HG03571 (cell line): ENCODE results near the gene OSBP2.
"Not testable (repeated sequence)": the region's sequence is repeated elsewhere in the genome, so short reads cannot be mapped to it uniquely, and the experiment has no call there.

Source experiments
- ATAC-seq: cut with Tn5 transposase; IDR thresholded peaks from one replicate; pipeline ENCODE4 v1.9.1; 2021; ENCODE audit not compliant: unreplicated experiment

The OSBP2 gene

DNA sequence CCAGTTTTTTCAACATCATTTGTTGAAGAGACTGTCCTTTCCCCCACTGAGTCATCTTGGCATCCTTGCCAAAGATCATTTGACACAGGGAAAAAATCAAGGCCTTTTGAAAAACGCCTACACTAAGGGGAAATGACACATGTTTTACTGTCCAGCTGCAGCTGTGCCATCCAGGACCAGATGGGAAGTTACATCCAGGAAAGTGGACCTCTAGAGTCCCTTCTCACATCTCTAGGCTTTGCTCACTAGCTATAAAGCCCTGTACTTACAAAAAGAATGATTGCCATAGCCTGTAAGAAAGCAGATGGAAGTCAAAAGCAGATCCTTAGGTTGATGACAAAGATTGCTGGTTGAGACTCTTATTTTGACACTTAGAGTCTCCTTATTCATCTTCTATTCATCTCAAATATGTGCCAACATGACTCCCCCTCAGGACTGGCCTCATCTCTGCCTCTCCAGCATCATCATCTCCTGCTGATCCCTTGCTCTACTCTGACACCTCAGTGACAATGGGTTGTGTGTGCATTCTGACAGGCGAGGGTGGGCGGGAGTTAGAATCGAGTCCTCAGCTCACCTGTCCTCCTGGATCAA is 22.8 kb downstream of the OSBP2 start:
- no peak for ATAC-seq

DNA sequence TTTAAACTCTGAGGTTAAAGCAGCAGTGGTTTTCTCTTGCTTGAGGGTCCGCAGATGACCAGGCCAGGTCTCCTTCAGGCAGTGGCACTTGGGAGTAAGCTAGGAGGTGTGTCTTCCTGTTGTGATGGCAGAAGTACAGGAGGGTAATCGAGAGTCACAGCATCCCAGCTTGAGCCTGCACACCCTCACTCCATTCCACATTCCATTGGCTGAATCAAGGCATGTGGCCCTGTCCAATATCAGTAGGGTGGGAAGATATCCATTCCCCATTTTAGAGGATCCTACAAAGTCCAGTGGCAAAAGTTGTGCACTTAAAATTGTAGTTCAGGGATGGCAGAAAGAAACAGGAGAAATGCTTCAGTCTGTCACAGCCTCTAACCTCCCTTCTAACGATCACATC is 23.3 kb downstream of the OSBP2 start:
- no peak for ATAC-seq

DNA sequence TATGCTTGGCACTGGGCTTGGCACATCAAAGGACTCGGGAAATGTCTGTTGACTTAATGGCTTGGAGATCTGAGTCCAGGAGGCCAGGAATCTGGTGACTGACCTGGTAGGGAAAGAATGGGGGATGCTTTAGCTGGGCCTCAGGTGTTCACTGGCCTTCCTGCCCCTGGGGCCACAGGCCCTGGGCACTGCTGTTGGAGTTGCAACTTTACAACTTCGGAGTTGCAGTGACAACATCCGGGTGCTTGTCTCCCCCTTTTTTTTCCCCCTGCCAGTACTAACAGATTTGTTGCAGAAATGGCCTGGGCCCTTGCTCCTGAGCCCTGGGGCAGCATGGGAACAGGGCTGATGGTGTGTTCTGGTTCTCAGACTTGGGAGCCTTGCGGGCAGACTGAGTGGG is 23.8 kb downstream of the OSBP2 start:
- no peak for ATAC-seq

DNA sequence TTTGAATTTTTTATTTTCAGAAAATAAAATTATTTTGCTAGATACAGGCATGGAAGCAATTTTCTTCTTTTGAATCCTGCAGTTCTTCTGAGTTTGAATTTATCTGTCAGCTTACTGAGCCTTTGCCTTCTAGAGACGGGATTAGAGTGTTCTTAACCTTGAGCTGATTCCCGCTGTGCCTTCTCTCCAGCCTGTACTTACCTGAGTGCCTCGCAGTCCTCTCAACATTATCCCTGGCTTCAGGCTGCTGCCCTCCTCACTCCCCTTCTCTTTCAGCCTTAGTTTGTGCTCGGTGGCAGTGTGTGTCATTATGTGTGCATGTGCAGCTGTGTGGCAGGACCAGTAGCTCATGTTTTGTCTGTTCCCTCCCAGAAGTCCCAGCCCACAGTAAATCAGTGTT is 24.3 kb downstream of the OSBP2 start:
- no peak for ATAC-seq

DNA sequence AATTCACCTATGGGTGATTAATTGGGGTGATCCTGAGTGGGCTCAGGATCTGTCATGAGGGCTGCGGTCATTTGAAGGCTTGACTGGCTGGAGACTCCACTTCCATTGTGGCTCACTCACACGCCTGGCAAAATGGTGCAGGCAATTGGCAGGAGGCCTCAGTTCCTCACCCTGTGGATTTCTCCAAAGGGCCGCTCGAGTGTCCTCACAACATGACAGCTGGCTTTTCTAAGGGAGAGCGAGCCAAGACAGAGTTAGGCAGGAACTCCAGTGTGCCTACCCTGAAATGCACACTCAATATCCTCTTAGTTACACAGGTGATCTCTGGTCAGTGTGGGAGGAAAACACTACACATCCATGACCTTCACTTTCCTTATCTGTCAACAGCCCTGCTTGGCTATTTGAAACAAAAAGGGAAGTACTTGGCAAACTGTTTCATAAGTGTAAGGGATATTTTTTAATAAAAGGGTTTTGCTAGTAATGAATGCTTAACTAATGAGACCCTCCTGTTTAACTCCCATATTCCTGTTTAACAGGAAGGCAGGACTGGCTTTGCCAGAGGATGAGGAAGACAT is 25.7 kb downstream of the OSBP2 start:
- no peak for ATAC-seq

DNA sequence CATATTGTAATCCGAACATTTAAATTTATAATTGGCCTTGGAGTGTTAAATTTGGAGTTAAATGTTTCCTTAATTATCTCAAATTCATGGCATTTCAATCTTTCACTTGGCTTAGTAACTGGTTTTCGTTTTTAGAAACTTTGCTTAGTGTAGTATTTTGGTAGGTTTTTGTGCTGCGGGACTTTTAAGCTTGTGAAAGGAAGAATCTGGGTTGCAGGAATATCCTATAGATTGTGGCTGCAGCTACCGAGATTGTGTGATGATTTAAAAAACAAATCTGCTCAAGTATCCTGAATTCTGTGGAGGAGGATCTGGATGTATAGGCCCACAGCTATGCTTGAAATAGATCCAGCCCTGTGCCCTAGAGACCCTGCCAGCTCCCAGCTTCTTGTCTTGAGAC is 27.1 kb downstream of the OSBP2 start:
- no peak for ATAC-seq

DNA sequence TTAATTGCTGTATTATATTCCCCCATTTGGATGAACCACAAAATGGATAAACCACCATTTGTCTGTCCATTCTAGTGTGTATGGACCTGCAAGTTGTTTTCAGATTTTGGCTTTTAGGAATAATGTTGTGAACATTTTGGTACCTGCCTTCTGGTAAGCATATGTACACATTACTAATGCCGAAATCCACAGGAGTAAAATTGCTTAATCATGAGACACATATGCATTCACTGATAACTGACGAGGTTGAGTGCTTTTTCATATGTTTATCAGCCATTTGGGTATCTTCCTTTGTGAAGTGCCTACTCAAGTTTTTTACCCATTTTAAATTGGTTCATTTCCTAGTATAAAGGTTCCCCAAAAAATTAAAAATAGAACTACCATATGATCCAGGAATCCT is 34.2 kb downstream of the OSBP2 start:
- no peak for ATAC-seq

DNA sequence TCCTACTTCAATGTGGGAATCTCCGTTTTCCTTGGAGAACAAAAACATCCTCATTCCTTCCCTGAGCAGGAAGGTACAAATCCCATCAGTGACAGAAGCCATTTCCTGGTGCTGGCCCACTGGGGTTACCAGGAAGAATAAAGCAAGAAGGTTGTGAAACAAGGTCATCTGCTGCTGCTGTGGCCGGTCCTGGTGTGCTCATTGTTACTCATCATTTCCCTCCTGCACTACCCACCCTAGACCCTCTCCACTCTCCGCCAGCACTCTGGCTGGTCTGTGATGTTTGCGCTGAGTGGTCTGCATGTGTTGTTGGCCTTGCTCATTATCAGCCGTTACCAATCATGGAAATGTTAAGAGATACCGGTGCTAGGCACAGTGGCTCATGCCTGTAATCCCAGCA is 37.0 kb downstream of the OSBP2 start:
- ATAC-seq, result no peak

DNA sequence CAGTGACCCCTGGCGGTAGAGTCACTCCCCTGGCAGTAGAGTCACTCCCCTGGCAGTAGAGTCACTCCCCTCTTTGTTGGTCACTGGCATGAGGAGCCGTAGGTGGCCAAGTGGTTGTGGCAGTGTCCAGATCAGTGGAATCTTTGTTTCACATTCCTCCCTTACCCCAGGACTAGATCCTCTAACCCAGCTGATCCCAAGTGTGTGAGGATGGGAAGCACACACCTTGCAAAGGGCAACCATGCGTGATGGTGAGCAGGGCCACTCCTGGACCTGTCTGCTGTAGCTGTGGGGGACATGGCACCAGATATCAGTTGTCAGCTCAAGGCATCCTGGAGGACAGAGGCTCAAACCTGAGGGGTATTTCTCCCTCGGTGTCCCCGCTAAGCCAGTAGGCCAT is 37.8 kb downstream of the OSBP2 start:
- ATAC-seq, result no peak

DNA sequence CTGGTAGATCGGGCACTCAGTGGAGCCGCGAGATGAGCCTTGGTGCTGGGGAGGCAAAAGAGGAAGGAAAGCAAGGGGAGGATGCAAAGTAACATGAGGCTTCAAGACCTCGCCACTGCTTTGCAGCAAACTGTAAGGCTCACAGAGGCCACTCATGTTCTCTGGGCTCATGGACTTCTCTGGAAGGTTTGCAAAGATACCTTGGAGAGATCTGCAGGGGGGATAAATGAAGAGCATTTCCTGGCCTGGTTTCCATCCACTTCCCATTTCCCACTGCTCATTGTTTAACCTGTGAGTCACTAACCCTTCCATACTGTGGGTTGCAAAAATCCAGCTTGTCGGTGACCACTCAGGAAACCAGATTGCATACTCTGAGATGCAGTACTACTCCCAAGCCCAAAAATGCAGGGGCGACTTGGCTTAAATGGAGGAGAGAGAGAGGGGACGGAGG is 38.5 kb downstream of the OSBP2 start:
- no peak for ATAC-seq

DNA sequence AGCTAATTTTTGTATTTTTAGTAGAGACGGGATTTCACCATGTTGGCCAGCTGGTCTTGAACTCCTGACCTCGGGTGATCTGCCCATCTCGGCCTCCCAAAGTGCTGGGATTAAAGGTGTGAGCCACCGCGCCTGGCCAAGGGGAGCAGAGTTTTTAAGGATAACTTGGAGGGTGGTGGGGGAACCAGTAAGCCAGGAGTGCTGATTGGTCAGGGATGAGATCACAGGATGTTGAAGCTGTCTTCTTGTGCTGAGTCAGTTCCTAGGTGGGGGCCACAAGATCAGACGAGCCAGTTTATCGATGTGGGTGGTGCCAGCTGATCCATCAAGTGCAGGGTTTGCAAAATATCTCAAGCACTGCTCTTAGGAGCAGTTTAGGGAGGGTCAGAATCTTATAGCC is 45.3 kb downstream of the OSBP2 start:
- not testable (repeated sequence) for ATAC-seq

DNA sequence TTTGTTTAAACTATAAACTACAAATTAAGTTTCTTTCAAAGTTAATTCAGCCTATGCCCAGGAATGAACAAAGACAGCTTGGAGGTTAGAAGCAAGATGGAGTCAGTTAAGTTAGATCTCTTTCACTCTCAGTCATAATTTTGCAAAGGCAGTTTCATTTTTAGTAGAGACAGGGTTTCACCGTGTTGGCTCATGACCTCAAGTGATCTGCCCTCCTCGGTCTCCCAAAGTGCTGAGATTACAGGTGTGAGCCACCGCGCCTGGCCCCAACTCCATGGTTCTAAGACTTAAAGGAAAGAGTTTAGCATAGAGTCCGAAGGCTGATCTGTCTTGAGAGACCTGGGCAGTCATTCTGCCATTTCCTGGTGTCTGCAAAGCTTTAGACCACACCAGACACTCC is 45.8 kb downstream of the OSBP2 start:
- ATAC-seq, result not testable (repeated sequence)

DNA sequence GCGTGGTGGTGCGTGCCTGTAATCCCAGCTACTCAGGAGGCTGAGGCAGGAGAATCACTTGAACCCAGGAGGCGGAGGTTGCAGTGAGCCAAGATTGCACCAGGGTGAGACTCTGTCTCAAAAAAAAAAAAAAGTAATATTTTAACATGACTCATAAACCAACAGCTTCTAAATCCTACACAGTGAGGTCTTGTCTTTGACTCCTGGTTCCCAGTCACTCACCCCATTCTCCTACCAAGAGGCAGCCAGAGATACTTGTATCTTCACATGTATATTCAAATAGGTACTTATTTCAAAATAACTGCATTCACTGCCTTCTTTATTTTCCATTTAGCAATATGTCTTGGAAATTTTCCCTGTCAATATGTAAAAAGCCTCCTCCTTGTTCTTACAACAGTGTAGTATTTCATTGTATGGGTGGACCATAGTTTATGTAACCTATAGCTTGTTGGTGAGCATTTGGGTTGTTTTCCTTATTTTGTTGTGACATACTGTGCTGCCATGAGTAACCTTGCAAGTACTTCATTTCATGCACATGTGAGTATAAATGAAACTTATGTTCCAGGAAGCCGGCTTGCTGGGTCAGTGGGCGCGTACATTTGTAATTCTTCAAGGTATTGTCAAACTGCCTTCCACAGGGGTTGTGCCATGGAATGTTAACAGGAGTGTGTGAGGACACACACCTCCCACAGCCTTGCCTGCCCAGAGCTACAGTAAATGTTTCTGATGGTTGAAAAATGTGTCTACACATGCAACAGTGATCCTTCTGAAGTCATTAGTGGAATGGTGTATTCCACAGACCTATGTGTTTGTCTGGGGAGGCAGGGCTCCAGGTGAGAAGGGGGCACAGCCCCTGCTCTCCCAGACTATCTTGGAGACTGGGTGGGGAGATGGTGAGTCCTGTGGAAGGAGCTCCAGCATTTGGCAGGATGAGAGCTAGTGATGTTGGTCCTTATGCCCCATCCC is 47.9 kb downstream of the OSBP2 start:
- ATAC-seq, result no peak

DNA sequence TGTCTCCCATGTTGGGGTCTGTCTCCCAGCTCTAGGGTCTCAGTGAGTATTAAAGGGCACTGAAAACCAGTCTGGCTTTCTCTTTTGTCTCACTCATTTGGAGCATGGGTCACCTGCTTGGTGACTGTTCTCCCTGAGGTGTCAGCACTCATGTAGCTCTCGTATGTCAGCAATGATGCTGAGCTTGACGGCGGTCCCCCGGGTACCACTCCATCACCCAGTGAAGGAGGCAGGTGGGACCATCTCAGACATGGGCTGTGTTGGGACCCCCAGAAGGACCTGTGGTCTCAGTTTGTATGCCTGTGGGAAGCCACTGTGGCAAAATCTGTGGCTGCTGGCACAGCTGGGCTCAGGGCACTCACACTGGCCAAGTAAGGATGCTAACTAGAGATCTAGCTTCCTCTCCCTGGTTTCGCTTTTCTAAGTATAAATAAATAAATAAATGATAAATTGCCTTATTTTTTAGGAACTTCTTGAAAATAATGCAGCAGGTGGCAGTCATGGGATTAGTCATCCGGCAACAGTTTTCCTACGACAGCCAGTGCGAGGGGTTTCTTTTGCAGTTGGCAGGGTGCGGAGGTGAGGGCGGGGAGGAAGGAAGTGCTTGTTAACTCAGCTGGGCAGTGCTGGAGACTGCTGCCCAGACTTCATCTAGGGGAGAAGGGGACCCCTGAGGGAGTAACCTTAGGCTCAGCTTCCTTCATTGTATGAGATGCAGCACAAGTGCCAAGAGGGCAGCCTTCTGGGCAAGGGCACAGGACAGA is 48.8 kb downstream of the OSBP2 start:
- ATAC-seq, result no peak

DNA sequence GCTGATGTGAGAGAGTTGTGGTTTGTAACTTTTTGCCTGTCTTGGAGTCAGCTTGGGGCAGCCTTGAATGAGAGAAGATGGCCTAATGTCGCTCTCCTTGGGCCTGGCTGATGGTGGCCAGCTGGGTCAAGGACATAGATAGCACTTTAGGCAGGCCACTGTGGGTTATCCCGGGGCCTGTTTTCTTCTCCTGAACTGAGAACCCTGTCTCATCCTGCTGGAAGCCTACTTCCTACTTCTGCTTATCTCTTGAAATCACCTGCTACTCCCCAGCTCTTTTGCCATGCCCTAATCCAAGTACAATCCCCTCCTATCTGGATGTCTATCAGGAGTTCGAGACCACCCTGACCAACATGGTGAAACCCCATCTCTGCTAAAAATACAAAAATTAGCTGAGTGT is 49.5 kb downstream of the OSBP2 start:
- no peak for ATAC-seq

DNA sequence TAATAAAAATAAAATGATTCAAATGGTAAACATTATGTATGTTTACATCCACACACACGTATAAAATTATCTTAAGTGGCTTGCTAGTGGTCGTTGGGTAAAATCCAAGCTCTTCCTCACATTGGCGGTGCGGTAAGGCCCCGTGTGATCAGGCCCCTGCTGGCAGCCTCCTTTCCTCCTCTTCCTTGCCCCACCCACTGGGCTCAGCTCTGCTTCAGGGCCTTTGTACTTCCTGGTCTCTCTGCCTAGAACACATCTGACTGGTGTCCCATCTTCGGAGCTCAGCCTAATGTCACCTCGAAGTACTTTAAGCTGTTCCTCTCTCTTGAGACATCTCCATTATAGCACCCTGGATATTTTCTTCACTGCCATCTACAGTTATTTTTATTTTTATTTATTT is 52.8 kb downstream of the OSBP2 start:
- ATAC-seq, result no peak

DNA sequence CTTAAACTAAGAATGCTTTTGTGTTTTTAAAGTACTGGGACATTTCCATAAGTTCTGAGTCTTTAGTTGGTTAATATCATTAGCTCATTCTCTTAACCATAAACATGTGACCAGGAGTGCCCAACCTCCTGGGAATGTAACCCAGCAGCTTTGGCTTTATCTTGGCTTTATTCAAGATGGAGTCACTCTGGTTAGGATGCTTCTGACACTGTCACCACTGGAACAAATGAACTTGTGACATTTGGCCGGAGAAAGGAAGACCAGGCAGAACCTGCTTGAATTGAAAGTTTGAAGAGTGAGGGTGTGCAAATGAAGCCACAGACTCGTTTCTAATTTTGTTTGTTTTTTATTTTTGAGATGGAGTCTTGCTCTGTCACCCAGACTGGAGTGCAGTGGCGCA is 54.6 kb downstream of the OSBP2 start:
- no peak for ATAC-seq

DNA sequence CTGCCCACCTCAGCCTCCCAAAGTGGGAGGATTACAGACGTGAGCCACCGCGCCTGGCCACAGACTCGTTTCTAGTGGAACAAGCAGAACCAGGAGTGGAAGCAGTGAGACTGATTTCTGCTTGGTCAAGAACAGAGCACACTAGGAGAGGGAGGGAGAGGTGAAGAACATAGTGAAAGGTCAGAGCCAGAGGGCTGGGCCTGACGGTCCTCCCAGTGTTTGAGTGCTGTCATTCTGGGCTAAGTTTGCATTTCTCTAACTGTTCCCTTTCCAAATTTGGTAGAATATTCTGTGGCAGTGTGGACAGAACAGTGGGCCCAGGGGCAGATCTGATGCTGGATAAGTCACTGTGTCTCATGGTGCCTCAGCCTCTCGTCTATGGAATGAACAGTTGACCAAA is 55.2 kb downstream of the OSBP2 start:
- no peak for ATAC-seq

DNA sequence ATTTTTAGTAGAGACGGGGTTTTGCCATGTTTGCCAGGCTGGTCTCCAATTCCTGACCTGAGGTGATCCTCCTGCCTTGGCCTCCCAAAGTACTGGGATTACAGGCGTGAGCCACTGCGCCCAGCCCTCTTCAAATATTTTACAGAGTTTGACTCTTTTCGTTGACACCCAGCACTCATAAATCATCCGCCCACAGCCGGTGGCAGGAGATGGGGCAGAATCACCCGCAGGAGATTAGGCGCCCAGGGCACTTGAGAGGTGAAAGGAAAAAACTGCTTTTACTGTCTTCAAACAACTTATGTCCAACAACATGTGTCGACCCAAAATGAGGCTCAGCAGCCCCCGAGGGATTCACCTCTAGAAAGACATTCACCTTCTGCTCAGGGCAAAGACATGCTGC is 56.9 kb downstream of the OSBP2 start:
- ATAC-seq, result no peak

DNA sequence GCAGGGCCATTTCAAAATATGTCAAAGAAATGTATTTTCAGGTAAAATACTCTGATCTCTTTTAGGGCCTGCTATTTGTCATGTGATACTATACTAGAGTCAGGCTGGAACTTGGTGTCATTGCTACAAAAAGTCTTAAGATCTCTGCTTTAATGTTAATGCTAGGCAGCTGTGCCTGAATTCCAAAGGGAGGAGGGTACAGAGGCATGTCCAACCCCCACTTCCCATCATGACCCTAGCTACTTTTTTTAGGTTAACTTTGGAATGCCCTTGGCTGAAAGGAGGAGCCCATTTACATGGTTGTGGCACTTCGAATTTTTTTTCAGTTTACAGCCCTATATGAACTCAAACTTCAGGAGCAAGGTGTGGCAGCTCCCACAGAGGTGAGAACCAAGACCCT is 58.1 kb downstream of the OSBP2 start:
- no peak for ATAC-seq

DNA sequence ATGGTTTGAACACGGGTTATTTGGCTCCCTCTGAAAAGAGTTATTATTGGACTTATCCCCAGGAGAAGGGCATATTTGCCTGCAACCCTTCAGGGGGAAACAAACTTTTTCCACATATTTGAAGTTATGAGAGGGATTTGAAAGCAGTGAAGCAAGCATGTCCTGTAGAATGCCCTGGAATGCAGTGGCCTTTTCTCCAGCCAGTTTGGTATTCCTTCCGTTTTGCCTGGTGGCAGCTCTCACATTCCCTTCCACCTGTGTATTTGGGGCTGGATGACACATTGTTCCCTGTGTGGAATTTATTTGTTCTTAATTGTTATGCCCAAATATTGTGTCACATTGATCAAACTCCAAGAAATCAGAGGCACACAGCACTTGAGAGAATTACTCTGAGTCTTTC is 59.0 kb downstream of the OSBP2 start:
- no peak for ATAC-seq
